ENCODE results near the gene BHMT.
"Not testable (repeated sequence)": the region's sequence is repeated elsewhere in the genome, so short reads cannot be mapped to it uniquely, and the experiment has no call there.

Gene BHMT

GRCh38 chr5:79140553-79140952 is 28.9 kb downstream of the BHMT start:
- CTCF ChIA-PET = interaction anchor here (1.3 to 4.3 kb wide), 3 partner anchors 8 to 323 kb away, joined by 3 to 51 read pairs (median 3); no protein-coding TSS in a partner anchor
- DNase-seq (ENCODE audit: extremely low spot score) = no peak
- TF ChIP-seq, protein P1, sequence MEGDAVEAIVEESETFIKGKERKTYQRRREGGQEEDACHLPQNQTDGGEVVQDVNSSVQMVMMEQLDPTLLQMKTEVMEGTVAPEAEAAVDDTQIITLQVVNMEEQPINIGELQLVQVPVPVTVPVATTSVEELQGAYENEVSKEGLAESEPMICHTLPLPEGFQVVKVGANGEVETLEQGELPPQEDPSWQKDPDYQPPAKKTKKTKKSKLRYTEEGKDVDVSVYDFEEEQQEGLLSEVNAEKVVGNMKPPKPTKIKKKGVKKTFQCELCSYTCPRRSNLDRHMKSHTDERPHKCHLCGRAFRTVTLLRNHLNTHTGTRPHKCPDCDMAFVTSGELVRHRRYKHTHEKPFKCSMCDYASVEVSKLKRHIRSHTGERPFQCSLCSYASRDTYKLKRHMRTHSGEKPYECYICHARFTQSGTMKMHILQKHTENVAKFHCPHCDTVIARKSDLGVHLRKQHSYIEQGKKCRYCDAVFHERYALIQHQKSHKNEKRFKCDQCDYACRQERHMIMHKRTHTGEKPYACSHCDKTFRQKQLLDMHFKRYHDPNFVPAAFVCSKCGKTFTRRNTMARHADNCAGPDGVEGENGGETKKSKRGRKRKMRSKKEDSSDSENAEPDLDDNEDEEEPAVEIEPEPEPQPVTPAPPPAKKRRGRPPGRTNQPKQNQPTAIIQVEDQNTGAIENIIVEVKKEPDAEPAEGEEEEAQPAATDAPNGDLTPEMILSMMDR (IDR thresholded peaks at IDR 0.05; ENCODE audit: control extremely low read depth, extremely low read depth, low read depth, missing control alignments) = no peak
- POLR2A ChIA-PET = no interaction called here

DNA sequence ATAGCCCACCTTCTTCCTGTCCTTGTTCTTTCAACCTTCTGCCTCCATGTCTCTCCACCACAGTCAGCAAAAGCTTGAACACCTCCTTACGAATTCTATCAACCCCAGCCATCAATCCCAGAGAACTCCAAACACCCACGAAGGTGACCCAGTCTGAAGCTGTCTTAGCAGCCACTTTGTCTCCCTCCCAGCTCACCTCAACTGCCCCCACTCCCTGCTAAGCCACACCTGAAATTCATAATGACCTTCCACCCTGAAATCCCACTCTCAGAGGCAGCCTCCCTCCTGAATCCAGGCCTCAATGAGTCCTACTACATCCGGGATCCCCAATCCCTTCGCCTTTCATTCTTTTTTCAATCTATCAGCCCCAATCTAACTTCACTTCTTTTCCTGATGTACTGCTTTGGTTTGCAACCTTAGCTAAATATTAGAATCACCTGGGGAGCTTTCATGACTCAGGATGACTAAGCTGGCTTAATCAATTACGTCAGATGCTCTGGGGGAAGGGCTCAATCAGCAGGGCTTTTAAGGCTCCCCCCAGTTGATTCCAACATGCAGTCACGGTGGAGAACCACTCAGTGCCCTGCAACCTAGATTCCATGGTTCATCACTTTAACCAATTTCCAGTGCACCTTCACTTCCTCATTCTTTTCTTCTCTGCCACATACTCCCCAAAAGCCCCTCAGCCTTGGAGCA is 32.2 kb downstream of the BHMT start:
- TF ChIP-seq, protein P1 (IDR thresholded peaks at IDR 0.05; ENCODE audit: control extremely low read depth, extremely low read depth, low read depth, missing control alignments) = no peak
- CTCF ChIA-PET = interaction anchor here (1.0 to 4.3 kb wide), 5 partner anchors 11 to 322 kb away, joined by 3 to 51 read pairs (median 4); no protein-coding TSS in a partner anchor
- POLR2A ChIA-PET = no interaction called here
- no peak for DNase-seq (ENCODE audit: extremely low spot score)

- TF ChIP-seq, protein P1 (IDR thresholded peaks at IDR 0.05; ENCODE audit: control extremely low read depth, extremely low read depth, low read depth, missing control alignments) = no peak
- no peak for DNase-seq (ENCODE audit: extremely low spot score)
- CTCF ChIA-PET = interaction anchor here (2.9 kb wide), 1 partner anchor 14 kb away, joined by 17 read pairs; no protein-coding TSS in a partner anchor
- POLR2A ChIA-PET = no interaction called here
Observed at GRCh38 chr5:79147076-79147475, 35.5 kb downstream of the BHMT start.

DNA sequence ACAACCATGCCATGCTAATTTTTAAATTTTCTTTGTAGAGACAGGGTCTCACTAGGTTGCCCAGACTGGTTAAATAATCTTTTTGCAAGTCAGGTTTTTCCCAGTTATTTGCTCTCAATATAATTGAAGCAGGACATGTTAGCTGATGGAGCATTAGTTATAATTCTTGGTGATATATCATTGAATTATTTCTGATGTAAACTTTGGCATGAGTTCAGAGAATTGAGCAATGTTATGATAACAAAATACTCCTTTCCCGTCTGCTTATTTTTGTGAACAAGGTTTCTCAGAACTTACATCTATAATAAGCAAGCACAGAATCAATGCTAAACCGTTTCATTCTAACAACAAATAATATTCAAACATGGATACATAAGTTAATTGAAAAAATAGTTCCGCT is 37.8 kb downstream of the BHMT start:
- ChIA-PET CTCF (interaction anchor here (0.9 to 1.5 kb wide), 2 partner anchors 16 to 124 kb away, joined by 3 read pairs; no protein-coding TSS in a partner anchor), POLR2A (no interaction called here)

GRCh38 chr5:79151942-79152671 is 40.5 kb downstream of the BHMT start:
- POLR2A ChIA-PET = no interaction called here
- CTCF ChIA-PET = interaction anchor here (0.8 to 2.6 kb wide), 2 partner anchors 19 to 28 kb away, joined by 3 to 14 read pairs; no protein-coding TSS in a partner anchor
- TF ChIP-seq, protein P1 (IDR thresholded peaks at IDR 0.05; ENCODE audit: control extremely low read depth, extremely low read depth, low read depth, missing control alignments) = no peak
- no peak for DNase-seq (ENCODE audit: extremely low spot score)

More for the DNA sequence above, 37.8 kb downstream of the BHMT start:
- TF ChIP-seq, protein P1 (IDR thresholded peaks at IDR 0.05; ENCODE audit: control extremely low read depth, extremely low read depth, low read depth, missing control alignments) = no peak
- DNase-seq (ENCODE audit: extremely low spot score) = no peak

GRCh38 chr5:79157305-79157704 is 45.7 kb downstream of the BHMT start:
- no peak for DNase-seq (ENCODE audit: extremely low spot score)
- ChIA-PET CTCF (interaction anchor here (0.8 to 6.4 kb wide), 6 partner anchors 9 to 270 kb away, joined by 3 to 29 read pairs (median 4); no protein-coding TSS in a partner anchor), POLR2A (no interaction called here)
- TF ChIP-seq, protein P1 (IDR thresholded peaks at IDR 0.05; ENCODE audit: control extremely low read depth, extremely low read depth, low read depth, missing control alignments) = no peak

GRCh38 chr5:79161647-79162046 is 50.0 kb downstream of the BHMT start:
- DNase-seq (ENCODE audit: extremely low spot score); POLR2A ChIA-PET: not testable (repeated sequence)
- CTCF ChIA-PET = interaction anchor here (1.1 to 1.5 kb wide), 2 partner anchors 27 to 28 kb away, joined by 3 to 5 read pairs; no protein-coding TSS in a partner anchor
